GM06990 (cell line): ENCODE data around the gene GRIN3A.
A peak's percentile ranks its signal among the peaks of the same experiment; 100 is the strongest.

Experiments
- DNase-seq: peaks from one replicate; pipeline ENCODE4 v3.0.0-alpha.2; 2011; ENCODE audit not compliant: insufficient read length; ENCODE audit errors: extremely low read depth
- H3K27me3 ChIP-seq: replicated peaks from 2 replicates; pipeline ENCODE4 v1.6.0; 2011; ENCODE audit warnings: low read length; ENCODE audit not compliant: control insufficient read depth, insufficient read depth
- H3K36me3 ChIP-seq: 2 replicates; pipeline ENCODE4 v1.5.1; 2011; ENCODE audit warnings: low read length; ENCODE audit not compliant: control insufficient read depth, insufficient read depth
- H3K4me3 ChIP-seq: replicated peaks from 2 replicates; pipeline ENCODE4 v1.5.1; 2011; ENCODE audit warnings: low read depth, mild to moderate bottlenecking, control low read depth, low read length
- TF ChIP-seq, protein P1 (sequence below): IDR thresholded peaks from 2 replicates; pipeline ENCODE4 v1.5.1; 2011; ENCODE audit warnings: low read length, control low read depth, mild to moderate bottlenecking, inconsistent platforms; ENCODE audit not compliant: insufficient read depth, poor library complexity, severe bottlenecking

Gene GRIN3A

DNA sequence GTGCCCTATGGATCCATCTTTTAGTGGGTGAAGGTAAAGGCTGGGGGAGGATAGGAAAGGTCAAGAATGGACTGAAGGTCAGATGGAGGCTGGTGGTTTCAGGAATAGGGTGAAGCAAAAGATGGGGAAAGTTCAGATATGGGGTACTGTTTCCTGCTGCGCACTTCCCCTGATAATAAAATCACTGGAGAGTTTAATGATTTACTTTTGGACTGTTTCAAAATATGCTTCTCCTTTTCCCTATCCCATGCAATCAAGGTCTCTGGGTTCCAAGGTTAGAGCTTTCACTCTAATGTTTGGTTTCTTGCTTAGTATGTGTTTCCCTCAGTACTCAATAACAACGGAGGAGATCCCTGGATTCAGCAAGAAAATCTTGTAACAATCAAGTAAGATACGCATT, 132.9 kb downstream of the GRIN3A start:
- no peak overlapping the region for H3K4me3 ChIP-seq
- no peaks in the 10 kb centered on the region for H3K36me3 ChIP-seq
- DNase-seq = no peak
- H3K27me3 ChIP-seq = no peaks in the 10 kb centered on the region; the same call in 1 of the 2 replicates
- TF ChIP-seq, protein P1, sequence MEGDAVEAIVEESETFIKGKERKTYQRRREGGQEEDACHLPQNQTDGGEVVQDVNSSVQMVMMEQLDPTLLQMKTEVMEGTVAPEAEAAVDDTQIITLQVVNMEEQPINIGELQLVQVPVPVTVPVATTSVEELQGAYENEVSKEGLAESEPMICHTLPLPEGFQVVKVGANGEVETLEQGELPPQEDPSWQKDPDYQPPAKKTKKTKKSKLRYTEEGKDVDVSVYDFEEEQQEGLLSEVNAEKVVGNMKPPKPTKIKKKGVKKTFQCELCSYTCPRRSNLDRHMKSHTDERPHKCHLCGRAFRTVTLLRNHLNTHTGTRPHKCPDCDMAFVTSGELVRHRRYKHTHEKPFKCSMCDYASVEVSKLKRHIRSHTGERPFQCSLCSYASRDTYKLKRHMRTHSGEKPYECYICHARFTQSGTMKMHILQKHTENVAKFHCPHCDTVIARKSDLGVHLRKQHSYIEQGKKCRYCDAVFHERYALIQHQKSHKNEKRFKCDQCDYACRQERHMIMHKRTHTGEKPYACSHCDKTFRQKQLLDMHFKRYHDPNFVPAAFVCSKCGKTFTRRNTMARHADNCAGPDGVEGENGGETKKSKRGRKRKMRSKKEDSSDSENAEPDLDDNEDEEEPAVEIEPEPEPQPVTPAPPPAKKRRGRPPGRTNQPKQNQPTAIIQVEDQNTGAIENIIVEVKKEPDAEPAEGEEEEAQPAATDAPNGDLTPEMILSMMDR = no peak

DNA sequence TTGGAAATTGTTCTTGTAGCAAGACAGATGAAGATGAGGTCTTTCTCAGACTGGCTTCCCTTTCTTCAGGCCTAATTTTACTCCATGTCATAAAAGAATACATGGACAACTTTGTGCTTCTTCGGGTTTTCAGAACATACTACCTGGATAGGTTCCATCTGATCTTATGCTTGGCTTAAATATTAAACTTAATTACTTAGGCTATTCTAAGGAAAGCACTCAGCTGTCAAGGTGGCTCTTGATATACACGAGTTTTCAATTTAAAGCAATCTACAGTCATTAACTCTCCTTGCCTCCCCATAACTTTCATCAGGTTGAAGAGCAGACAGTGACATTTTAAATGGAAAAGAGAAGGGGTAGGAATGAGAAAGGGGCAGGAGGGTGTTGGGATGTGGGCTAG, 134.2 kb downstream of the GRIN3A start:
- Histone ChIP-seq H3K4me3 (no peak overlapping the region), H3K36me3 (no peaks in the 10 kb centered on the region), H3K27me3 (no peaks in the 10 kb centered on the region; the same call in 1 of the 2 replicates)
- no peak for DNase-seq
- TF ChIP-seq, protein P1 = no peak

DNA sequence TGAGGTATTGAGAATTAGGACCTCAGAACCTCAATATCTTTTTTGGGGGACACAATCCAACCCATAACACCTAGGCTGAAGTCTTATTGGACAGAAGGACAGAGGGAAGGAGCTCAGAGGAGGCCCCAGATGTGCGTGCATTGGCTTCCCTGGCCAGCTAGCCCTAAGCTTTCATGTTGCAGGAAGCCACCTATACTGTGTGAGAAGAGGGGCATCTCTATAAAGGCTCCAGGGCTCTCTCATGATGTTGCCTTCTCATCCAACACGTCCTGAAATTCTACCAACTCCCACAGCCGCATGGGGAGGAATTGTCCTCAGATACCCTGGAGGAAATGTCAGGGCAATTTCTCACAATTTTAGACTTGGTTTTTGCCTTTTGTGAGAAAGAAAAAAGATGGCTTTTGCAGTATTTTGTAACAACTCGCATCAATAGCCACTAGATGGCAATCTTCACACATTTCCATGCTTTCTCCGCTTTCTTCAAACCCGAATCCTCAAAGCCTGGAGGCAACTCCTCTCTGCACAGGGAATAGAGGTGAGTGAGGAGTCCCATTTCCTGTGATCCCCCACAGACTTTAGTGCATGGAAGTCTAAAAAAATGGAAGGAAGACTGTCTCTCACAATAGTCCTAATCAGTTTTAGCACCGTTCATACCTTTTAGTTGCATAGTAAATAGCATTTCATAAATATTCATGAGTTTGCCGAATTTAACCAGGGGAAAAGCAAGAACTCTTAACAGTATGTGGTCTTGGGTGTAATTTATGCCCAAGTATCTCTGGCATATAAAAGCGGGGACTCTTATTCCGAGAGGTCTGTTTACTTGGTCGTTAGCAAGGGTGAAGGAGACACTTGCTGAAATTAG, 136.3 kb downstream of the GRIN3A start:
- TF ChIP-seq, protein P1 = peak; percentile 70
- Histone ChIP-seq H3K4me3 (no peak overlapping the region), H3K36me3 (no peaks in the 10 kb centered on the region), H3K27me3 (no peaks in the 10 kb centered on the region)
- no peak for DNase-seq

DNA sequence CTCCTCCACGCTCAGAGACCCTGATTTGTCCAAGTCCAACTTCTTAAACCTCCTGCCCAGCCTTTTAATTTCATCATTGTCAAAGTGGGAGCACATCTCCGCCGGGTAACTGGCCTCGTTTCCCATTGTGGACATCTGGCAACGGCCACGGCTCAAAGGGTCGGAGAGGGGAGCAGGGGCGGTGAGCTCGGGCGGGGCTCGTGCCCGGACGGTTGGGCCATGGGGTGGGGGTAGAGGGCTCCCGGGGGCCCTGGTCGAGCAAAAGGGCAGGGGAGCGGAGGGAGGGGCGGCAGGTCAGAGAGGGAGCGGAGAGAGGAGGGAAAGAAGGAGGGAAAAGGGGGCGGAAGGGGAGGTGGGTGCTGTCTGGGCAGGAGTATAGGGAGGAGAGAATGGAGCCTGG, 143.7 kb downstream of the GRIN3A start, which contains the start of gene PPP3R2:
TSS of gene PPP3R2 (minus strand) at position 174 of the 400 bp plus-strand sequence. CDS start at position 126, 48 bp downstream.
- H3K36me3 ChIP-seq = no peaks in the 10 kb centered on the region
- TF ChIP-seq, protein P1 = no peak

DNA sequence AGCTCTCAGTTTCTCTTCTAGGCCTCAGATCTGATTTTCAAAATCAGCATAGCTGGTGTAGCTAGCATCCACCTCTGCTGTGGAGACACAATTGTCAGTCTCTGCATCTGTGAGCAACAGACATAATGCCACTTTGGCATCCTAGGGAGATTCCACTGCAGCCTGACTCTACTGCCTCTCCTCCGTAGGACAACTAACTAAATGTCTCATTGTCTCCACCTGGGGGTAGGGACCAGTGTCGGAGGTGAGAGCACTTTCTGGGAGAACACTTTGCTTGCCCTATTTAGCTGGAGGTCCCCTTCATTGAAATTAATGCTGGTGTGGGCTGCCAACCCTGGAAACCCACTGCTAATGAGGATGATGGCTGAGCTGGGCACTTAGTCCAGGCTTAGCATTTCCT, 145.1 kb downstream of the GRIN3A start:
- DNase-seq = no peak
- TF ChIP-seq, protein P1 = no peak
- Histone ChIP-seq H3K4me3 (no peak overlapping the region), H3K27me3 (no peaks in the 10 kb centered on the region), H3K36me3 (no peaks in the 10 kb centered on the region)

More for the DNA sequence above, 143.7 kb downstream of the GRIN3A start, which contains the start of gene PPP3R2:
- no peak for DNase-seq
- no peaks in the 10 kb centered on the region for H3K27me3 ChIP-seq
- H3K4me3 ChIP-seq = no peak within 1 kb of the TSS
